ENCODE measurements around the gene ADGRB2.

The ADGRB2 gene

GRCh38 chr1:31704271-31705079 is 59.7 kb downstream of the ADGRB2 start:
- in situ Hi-C loops (cut with HindIII; ENCODE audit: low sequenced_read_pairs) = loop anchor here (5.0 kb wide), 1 partner anchor 88 kb away; no protein-coding TSS in a partner anchor

- in situ Hi-C loops (cut with HindIII; ENCODE audit: low sequenced_read_pairs) = loop anchor here (5.0 kb wide), 1 partner anchor 89 kb away; no protein-coding TSS in a partner anchor
Observed at GRCh38 chr1:31703431-31704270, 60.5 kb downstream of the ADGRB2 start, which contains the start of gene COL16A1. Gene COL16A1, minus strand, starts transcription at chr1:31704017. Its CDS starts 1,824 bp downstream, at chr1:31702193.

GRCh38 chr1:31702836-31703404 is 61.2 kb downstream of the ADGRB2 start:
- in situ Hi-C loops (cut with HindIII; ENCODE audit: low sequenced_read_pairs) = loop anchor here (5.0 kb wide), 1 partner anchor 89 kb away; no protein-coding TSS in a partner anchor

- in situ Hi-C loops (cut with HindIII; ENCODE audit: low sequenced_read_pairs) = loop anchor here (5.0 kb wide), 1 partner anchor 91 kb away; no protein-coding TSS in a partner anchor
Observed at GRCh38 chr1:31701091-31701736, 62.9 kb downstream of the ADGRB2 start.

GRCh38 chr1:31700468-31701090 is 63.6 kb downstream of the ADGRB2 start:
- in situ Hi-C loops (cut with HindIII; ENCODE audit: low sequenced_read_pairs) = loop anchor here (5.0 kb wide), 1 partner anchor 92 kb away; no protein-coding TSS in a partner anchor

- in situ Hi-C loops (cut with HindIII; ENCODE audit: low sequenced_read_pairs) = no loop called here
Observed at GRCh38 chr1:31699341-31699891, 64.7 kb downstream of the ADGRB2 start.

GRCh38 chr1:31697369-31697984 is 66.7 kb downstream of the ADGRB2 start:
- in situ Hi-C loops (cut with HindIII; ENCODE audit: low sequenced_read_pairs) = no loop called here

GRCh38 chr1:31696242-31696641 is 67.9 kb downstream of the ADGRB2 start:
- in situ Hi-C loops (cut with HindIII; ENCODE audit: low sequenced_read_pairs) = no loop called here

- in situ Hi-C loops (cut with HindIII; ENCODE audit: low sequenced_read_pairs) = no loop called here
Observed at GRCh38 chr1:31695327-31695726, 68.8 kb downstream of the ADGRB2 start.

- in situ Hi-C loops (cut with HindIII; ENCODE audit: low sequenced_read_pairs) = no loop called here
Observed at GRCh38 chr1:31694964-31695313, 69.2 kb downstream of the ADGRB2 start.

- in situ Hi-C loops (cut with HindIII; ENCODE audit: low sequenced_read_pairs) = no loop called here
Observed at GRCh38 chr1:31694069-31694963, 69.8 kb downstream of the ADGRB2 start.

- in situ Hi-C loops (cut with HindIII; ENCODE audit: low sequenced_read_pairs) = no loop called here
Observed at GRCh38 chr1:31693231-31693630, 70.9 kb downstream of the ADGRB2 start.

- in situ Hi-C loops (cut with HindIII; ENCODE audit: low sequenced_read_pairs) = no loop called here
Observed at GRCh38 chr1:31691951-31692350, 72.2 kb downstream of the ADGRB2 start.

- in situ Hi-C loops (cut with HindIII; ENCODE audit: low sequenced_read_pairs) = no loop called here
Observed at GRCh38 chr1:31691446-31691845, 72.7 kb downstream of the ADGRB2 start.

GRCh38 chr1:31690921-31691320 is 73.2 kb downstream of the ADGRB2 start:
- in situ Hi-C loops (cut with HindIII; ENCODE audit: low sequenced_read_pairs) = no loop called here

- in situ Hi-C loops (cut with HindIII; ENCODE audit: low sequenced_read_pairs) = no loop called here
Observed at GRCh38 chr1:31689854-31690253, 74.3 kb downstream of the ADGRB2 start.

- in situ Hi-C loops (cut with HindIII; ENCODE audit: low sequenced_read_pairs) = no loop called here
Observed at GRCh38 chr1:31689379-31689778, 74.8 kb downstream of the ADGRB2 start.

- in situ Hi-C loops (cut with HindIII; ENCODE audit: low sequenced_read_pairs) = no loop called here
Observed at GRCh38 chr1:31688233-31688918, 75.8 kb downstream of the ADGRB2 start.
